Esophagus muscularis mucosa (tissue), 4 donors: Measurements from ENCODE around the gene ENTPD5. TPM values are rescaled to one million over a fixed set of nuclear protein-coding genes. Genes with fewer than 3 reads are reported as not detected.
"Not testable (repeated sequence)": the region's sequence is repeated elsewhere in the genome, so short reads cannot be mapped to it uniquely, and the experiment has no call there.

Experiments
- DNase-seq: peaks from one replicate; pipeline ENCODE4 v3.0.0-alpha.2; 2017; ENCODE audit errors: extremely low spot score
- H3K27ac ChIP-seq, 4 donors: fragments of 200-600 bp; sonication (generic); replicated peaks in 1 of 4; 1 replicate in 3 of 4; 2 replicates in 1 of 4; pipeline ENCODE4 v1.5.1; 2016 to 2019; ENCODE audit warnings: mild to moderate bottlenecking in 1 of 4
- H3K27me3 ChIP-seq, 4 donors: fragments of 200-600 bp; sonication (generic); one replicate each; pipeline versions ENCODE4 v1.5.1 to v1.6.0; 2016 to 2019
- H3K36me3 ChIP-seq, 4 donors: fragments of 200-600 bp; sonication (generic); one replicate each; pipeline ENCODE4 v1.5.1; 2016 to 2019
- H3K4me1 ChIP-seq, 4 donors: fragments of 200-600 bp; sonication (generic); one replicate each; pipeline ENCODE4 v1.5.1; 2016 to 2019
- H3K4me3 ChIP-seq, 4 donors: fragments of 200-600 bp; sonication (generic); 1 replicate in 2 of 4; 2 replicates in 2 of 4; pipeline ENCODE4 v1.5.1; 2016 to 2019; ENCODE audit warnings: mild to moderate bottlenecking in 4 of 4, moderate library complexity in 1 of 4
- H3K9me3 ChIP-seq, 4 donors: fragments of 200-600 bp; sonication (generic); 1 replicate in 3 of 4; 2 replicates in 1 of 4; pipeline ENCODE4 v1.5.1; 2016 to 2019
- CTCF ChIP-seq, 3 experiments: fragments of 200-600 bp in 2 of 3; fragments of 450-650 bp in 1 of 3; sonication (generic) in 2 of 3; IDR thresholded peaks; one replicate each; pipeline ENCODE4 v1.5.1; 2017 to 2019; ENCODE audit warnings: antibody characterized with exemption in 3 of 3, mild to moderate bottlenecking in 2 of 3, moderate library complexity in 1 of 3
- EP300 ChIP-seq: sonication (generic); formaldehyde crosslinking; IDR thresholded peaks from one replicate; pipeline ENCODE4 v1.6.1; 2017; ENCODE audit warnings: antibody characterized with exemption
- POLR2A ChIP-seq: fragments of 450-650 bp; IDR thresholded peaks from one replicate; pipeline ENCODE4 v1.6.1; 2017; ENCODE audit warnings: antibody characterized with exemption, moderate library complexity, mild to moderate bottlenecking, low read depth
- POLR2AphosphoS5 ChIP-seq, 2 donors: sonication (generic); formaldehyde crosslinking; IDR thresholded peaks; one replicate each; pipeline ENCODE4 v1.6.1; 2017; ENCODE audit warnings: antibody characterized with exemption in 2 of 2
- WGBS: methylation state at CpG from one replicate; pipeline ENCODE4 v1.1.5; 2018; 5-methylcytosine and 5-hydroxymethylcytosine counted together
- intact Hi-C: fragments of 100-400 bp; cut with DNase I; formaldehyde crosslinking; loops from one replicate; pipeline ENCODE4 v1.15.1; 2023
- total RNA-seq, 4 donors: library from RNA; depleted of rRNA; stranded (reverse); fragments of >200 nt; gene quantifications; one replicate each; pipeline versions ENCODE4 v1.1.0 to v1.2.1, GENCODE V29; 2016

Gene ENTPD5
- total RNA-seq, 4 donors from 2014 or later: 5.5 to 9.6 (median 6.0) TPM

GRCh38 chr14:74015176-74015575, 3.9 kb downstream of the ENTPD5 start:
- no peak for DNase-seq
- H3K9me3 ChIP-seq: no peaks in the 10 kb centered on the region
- peaks cover 0 to 28% (median 16%) of the 10 kb centered on the region in 4 donors for H3K36me3 ChIP-seq
- WGBS: 62% methylated on average over 3 of the region's 3 CpGs
- TF ChIP-seq POLR2AphosphoS5 (IDR thresholded peaks at IDR 0.05) (no peak), POLR2A (no peak), CTCF (IDR thresholded peaks at IDR 0.05) (no peak), EP300 (no peak)
- intact Hi-C loops: loop anchor here (5.0 kb wide), 2 partner anchors 63 to 128 kb away; partner anchors contain the start of genes COQ6, FAM161B and ZNF410
- no peak overlapping the region for H3K27ac ChIP-seq
- H3K27me3 ChIP-seq: no peaks in the 10 kb centered on the region
- peaks cover 11 to 17% (median 15%) of the 10 kb centered on the region in 4 donors for H3K4me1 ChIP-seq
- no peak overlapping the region for H3K4me3 ChIP-seq

- DNase-seq: no peak
- peaks cover 6 to 9% (median 7%) of the 10 kb centered on the region in 4 donors for H3K4me1 ChIP-seq
- intact Hi-C loops: no loop called here
- H3K36me3 ChIP-seq: peaks cover 0 to 37% (median 24%) of the 10 kb centered on the region in 4 donors
- TF ChIP-seq EP300: no peak
- no peak for TF ChIP-seq POLR2A
- TF ChIP-seq POLR2AphosphoS5 (IDR thresholded peaks at IDR 0.05): no peak
- TF ChIP-seq CTCF (IDR thresholded peaks at IDR 0.05): no peak
- no peak overlapping the region for H3K4me3 ChIP-seq
- H3K27ac ChIP-seq: no peak overlapping the region
- WGBS: 97% methylated on average over 1 of the region's 1 CpG
- H3K27me3 ChIP-seq: no peaks in the 10 kb centered on the region
- H3K9me3 ChIP-seq: no peaks in the 10 kb centered on the region
Observed at GRCh38 chr14:74014299-74014698, 4.8 kb downstream of the ENTPD5 start.

DNA sequence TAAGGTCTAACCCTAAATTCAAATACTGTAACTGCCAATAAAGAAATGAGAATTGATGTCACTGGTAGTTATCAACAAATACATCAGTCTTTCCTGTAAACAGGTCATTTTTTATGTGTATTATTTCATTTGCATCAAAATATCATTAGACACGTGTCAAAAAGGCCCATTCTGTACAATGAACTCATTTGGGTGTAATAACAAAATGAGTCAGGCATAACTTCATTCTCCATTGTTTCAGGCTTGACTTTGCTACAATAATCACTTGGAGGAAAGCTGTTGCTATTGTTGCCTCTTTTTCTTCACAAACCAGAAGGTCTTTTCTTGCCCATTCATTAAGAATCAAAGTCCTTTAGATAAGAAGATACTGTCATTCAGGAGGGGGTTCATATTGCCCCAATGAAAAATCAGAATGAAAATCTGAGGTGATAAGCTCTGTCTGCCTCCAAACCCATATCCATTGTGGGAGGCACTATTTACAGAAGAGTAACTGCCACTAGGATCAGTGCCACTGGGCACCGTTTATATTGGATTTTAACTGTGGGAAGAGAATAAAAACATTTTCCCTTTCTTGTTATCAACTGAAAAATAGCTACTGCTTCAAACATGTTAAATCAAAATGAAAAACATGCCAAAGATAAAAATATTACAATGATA, 10.1 kb downstream of the ENTPD5 start:
- H3K36me3 ChIP-seq: peaks cover 0 to 74% (median 45%) of the 10 kb centered on the region in 4 donors
- H3K27ac ChIP-seq: no peak overlapping the region
- intact Hi-C loops: no loop called here
- no peaks in the 10 kb centered on the region for H3K9me3 ChIP-seq
- H3K4me3 ChIP-seq: no peak overlapping the region
- H3K27me3 ChIP-seq: no peaks in the 10 kb centered on the region
- no peak for TF ChIP-seq EP300
- TF ChIP-seq CTCF (IDR thresholded peaks at IDR 0.05): no peak
- no peak for TF ChIP-seq POLR2A
- no peak for TF ChIP-seq POLR2AphosphoS5 (IDR thresholded peaks at IDR 0.05)
- DNase-seq: no peak
- no peaks in the 10 kb centered on the region for H3K4me1 ChIP-seq
- 76% methylated on average over 2 of the region's 2 CpGs for WGBS

- DNase-seq, intact Hi-C loops, H3K4me3 ChIP-seq, H3K9me3 ChIP-seq, H3K27ac ChIP-seq, H3K27me3 ChIP-seq, H3K4me1 ChIP-seq: not testable (repeated sequence)
- H3K36me3 ChIP-seq: peaks cover 0 to 68% (median 35%) of the 10 kb centered on the region in 4 donors
- 97% methylated on average over 3 of the region's 3 CpGs for WGBS
Observed at GRCh38 chr14:74005664-74006063, 13.4 kb downstream of the ENTPD5 start.

DNA sequence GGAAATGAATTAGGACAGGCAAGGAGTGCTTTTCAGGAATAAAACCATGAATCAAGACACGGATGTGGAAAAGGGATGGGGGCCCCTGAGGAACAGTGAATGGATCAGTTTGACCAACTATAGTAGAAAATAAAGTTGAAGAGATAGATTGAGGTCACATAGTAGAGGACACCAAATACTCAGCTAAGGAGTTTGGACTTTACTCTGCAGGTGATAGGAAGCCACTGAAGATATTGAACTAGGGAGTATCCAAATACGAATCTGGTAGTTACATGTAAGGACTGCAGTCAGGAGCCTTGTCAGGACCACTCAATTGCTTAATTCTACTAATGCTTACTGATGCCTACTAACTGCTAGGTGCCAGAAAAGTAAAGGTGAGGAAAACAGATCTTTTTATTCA, 20.4 kb downstream of the ENTPD5 start:
- H3K36me3 ChIP-seq: peaks cover 0 to 28% (median 10%) of the 10 kb centered on the region in 4 donors
- H3K4me3 ChIP-seq: no peak overlapping the region
- no peak for TF ChIP-seq CTCF (IDR thresholded peaks at IDR 0.05)
- TF ChIP-seq POLR2A: no peak
- no peak for TF ChIP-seq EP300
- no peak for TF ChIP-seq POLR2AphosphoS5 (IDR thresholded peaks at IDR 0.05)
- H3K27me3 ChIP-seq: no peaks in the 10 kb centered on the region
- intact Hi-C loops: no loop called here
- DNase-seq: no peak
- no peak overlapping the region for H3K27ac ChIP-seq
- WGBS: 88% methylated on average over 2 of the region's 2 CpGs
- no peaks in the 10 kb centered on the region for H3K9me3 ChIP-seq
- H3K4me1 ChIP-seq: no peaks in the 10 kb centered on the region
